ES-I3 (cell line): ENCODE data around the gene PPFIBP1.
"Not testable (repeated sequence)": the region's sequence is repeated elsewhere in the genome, so short reads cannot be mapped to it uniquely, and the experiment has no call there.

ENCODE experiments used
- H3K36me3 ChIP-seq: 2 replicates; pipeline ENCODE4 v1.6.1; 2013; ENCODE audit warnings: mild to moderate bottlenecking, low read length, control low read depth, moderate library complexity; ENCODE audit not compliant: insufficient read depth
- H3K4me1 ChIP-seq: 2 replicates; pipeline ENCODE4 v1.6.1; 2013; ENCODE audit warnings: mild to moderate bottlenecking, control low read depth, low read length; ENCODE audit not compliant: insufficient read depth
- H3K9ac ChIP-seq: 2 replicates; pipeline ENCODE4 v1.6.1; 2013; ENCODE audit warnings: low read depth, mild to moderate bottlenecking, low read length, moderate library complexity
- H3K9me3 ChIP-seq: 2 replicates; pipeline ENCODE4 v1.6.1; 2013; ENCODE audit warnings: mild to moderate bottlenecking, low read length, moderate library complexity; ENCODE audit not compliant: control insufficient read depth, insufficient read depth

The PPFIBP1 gene

DNA sequence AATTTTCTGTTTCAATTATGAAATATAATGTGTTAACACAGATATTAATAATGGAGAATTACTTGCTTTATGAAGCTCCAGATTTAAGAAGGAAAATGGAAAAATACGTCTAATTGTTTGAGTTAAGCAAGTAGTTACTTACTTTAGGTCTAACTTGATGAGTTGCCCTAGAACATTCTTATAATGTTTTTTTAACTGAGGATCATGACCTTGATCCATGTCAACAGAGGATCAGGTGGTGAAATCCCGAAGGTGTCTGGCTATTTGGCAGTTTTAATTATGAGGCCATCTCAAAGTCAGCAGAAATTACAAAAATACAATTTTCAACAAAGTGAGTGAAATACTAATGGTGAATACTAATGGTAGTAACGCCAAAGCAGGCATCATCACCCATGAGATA lies 115.3 kb downstream of the PPFIBP1 start:
- H3K9me3 ChIP-seq, result no peaks in the 10 kb centered on the region
- no peak overlapping the region for H3K9ac ChIP-seq
- no peaks in the 10 kb centered on the region for H3K4me1 ChIP-seq
- H3K36me3 ChIP-seq, result no peaks in the 10 kb centered on the region

DNA sequence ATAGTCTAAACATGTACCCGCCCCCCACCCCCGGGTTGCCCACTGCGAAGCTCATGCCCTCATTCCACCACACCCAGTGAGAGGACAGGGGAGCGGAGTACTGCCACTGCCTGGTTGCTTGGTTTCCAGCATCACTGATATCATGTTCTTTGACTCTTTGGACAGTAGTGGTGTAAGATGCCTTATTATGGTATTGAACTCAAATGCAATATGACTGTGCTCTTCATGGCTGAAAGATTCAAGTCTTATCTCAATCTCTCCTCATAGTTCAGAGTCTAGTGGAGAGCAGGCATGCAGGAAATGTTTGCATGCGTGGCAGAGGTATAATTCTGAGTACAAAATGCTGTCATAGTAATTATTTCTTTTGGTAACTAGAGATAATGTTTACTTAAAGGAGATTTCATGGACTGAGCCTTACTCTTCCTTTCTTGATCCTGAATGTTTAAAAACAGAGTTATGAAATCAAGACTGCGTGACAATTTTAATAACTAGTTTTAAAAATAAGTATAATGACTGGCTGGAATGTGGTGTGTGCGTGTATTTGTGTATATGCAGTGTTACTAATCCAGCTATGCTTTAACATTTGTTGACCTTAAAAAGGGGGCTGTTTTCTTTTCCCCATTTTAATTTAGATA lies 116.7 kb downstream of the PPFIBP1 start:
- H3K9me3 ChIP-seq, H3K4me1 ChIP-seq, H3K9ac ChIP-seq, H3K36me3 ChIP-seq: not testable (repeated sequence)

GRCh38 chr12:27642361-27642760 lies 118.4 kb downstream of the PPFIBP1 start:
- not testable (repeated sequence) for H3K4me1 ChIP-seq, H3K9ac ChIP-seq

GRCh38 chr12:27642892-27643291 lies 118.9 kb downstream of the PPFIBP1 start:
- not testable (repeated sequence) for H3K4me1 ChIP-seq, H3K9me3 ChIP-seq, H3K36me3 ChIP-seq, H3K9ac ChIP-seq

More at GRCh38 chr12:27642361-27642760, 118.4 kb downstream of the PPFIBP1 start:
- H3K9me3 ChIP-seq, H3K36me3 ChIP-seq: not testable (repeated sequence)

DNA sequence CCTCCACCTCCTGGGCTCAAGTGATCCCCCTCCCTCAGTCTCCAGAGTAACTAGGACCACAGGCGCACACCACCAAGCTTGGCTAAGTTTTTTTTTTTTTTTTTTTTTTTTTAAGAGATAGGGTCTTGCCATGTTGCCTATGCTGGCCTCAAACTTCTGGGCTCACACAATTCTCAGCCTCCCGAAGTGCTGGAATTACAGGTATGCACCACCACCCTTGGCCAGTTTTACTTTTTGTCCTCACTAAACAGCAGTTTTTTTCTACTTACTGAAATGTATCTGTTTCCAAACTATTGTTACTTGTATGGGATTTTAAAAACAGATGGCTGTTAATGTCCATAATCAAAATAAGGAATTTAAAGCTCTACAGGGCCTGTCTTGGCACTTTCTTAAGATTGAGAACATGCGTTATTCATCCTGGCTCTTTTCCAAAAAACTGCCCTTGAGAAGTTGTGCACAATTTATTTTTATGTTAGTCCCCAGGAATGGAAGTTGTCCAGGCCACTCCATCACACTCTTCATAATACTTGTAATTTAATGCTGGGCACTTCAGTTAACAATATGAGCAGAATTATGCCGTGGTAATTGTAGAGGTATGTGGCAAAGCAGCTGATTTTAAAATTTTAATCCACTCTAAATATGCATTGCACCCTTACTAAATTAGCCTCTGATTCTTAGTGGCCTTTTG lies 120.3 kb downstream of the PPFIBP1 start:
- no peaks in the 10 kb centered on the region for H3K4me1 ChIP-seq
- no peak overlapping the region for H3K9ac ChIP-seq
- no peaks in the 10 kb centered on the region for H3K9me3 ChIP-seq
- no peaks in the 10 kb centered on the region for H3K36me3 ChIP-seq

DNA sequence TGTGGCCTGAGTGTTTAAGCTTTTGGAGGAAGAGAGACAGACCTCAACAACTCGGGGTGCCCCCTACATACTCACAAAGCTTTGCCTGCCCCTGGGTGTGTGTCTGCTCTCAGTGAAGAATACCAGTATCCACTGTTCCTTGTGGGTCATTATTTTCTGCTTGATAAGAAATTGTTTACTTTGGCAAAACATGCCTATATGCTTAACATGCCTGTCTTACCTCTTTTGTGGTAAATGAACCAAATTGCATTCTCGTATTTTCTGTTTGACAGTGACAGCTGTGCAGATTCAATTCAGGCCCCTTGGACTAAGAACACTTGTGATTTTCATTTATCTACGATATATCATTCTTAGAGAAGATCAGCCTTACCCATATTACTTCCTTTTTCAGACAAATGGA lies 121.7 kb downstream of the PPFIBP1 start:
- Histone ChIP-seq H3K9ac (no peak overlapping the region), H3K9me3 (no peaks in the 10 kb centered on the region), H3K4me1 (no peaks in the 10 kb centered on the region), H3K36me3 (no peaks in the 10 kb centered on the region)

DNA sequence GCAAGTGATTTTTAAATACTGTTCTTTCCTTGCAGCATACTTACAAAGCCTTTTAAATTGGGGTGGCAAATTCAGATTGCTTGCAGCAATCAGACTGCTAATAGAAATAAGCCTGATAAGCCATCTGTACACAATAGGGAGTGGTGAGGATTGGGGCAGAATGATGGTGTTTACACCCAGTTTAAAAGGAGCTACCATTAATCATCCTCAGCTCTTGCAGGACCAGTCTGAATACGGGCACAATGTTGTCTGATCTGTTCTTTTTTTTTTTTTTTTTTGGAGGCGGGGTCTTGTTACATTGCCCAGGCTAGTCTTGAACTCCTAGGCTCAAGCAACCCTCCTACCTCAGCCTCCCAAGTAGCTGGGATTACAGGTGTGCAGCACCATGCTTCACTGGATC lies 122.1 kb downstream of the PPFIBP1 start:
- no peaks in the 10 kb centered on the region for H3K9me3 ChIP-seq
- H3K4me1 ChIP-seq, result no peaks in the 10 kb centered on the region
- no peak overlapping the region for H3K9ac ChIP-seq
- H3K36me3 ChIP-seq, result no peaks in the 10 kb centered on the region

DNA sequence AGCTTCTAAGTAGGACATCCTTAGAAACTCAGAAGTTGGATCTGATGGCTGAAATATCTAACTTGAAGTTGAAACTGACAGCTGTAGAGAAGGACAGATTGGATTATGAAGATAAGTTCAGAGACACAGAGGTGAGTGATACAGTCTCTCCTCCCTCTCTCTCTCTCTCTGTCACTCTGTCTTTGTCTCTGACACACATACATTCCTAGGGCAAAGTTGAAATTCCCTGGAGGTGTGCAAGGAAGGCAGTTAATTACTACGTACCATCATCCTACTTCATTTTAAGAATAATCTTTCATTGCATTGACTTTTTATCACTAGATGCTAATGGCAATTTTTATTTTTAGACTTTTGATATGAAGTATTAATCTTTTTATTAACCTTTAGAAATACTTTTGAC lies 126.0 kb downstream of the PPFIBP1 start:
- H3K36me3 ChIP-seq, result no peaks in the 10 kb centered on the region
- no peaks in the 10 kb centered on the region for H3K9me3 ChIP-seq
- no peak overlapping the region for H3K9ac ChIP-seq
- no peaks in the 10 kb centered on the region for H3K4me1 ChIP-seq

- Histone ChIP-seq H3K9ac (no peak overlapping the region), H3K9me3 (no peaks in the 10 kb centered on the region), H3K36me3 (no peaks in the 10 kb centered on the region), H3K4me1 (no peaks in the 10 kb centered on the region)
Observed at GRCh38 chr12:27651201-27651600, 127.2 kb downstream of the PPFIBP1 start.

- H3K36me3 ChIP-seq, result no peaks in the 10 kb centered on the region
- no peaks in the 10 kb centered on the region for H3K4me1 ChIP-seq
- no peak overlapping the region for H3K9ac ChIP-seq
- H3K9me3 ChIP-seq, result no peaks in the 10 kb centered on the region
Observed at GRCh38 chr12:27652174-27652763, 128.3 kb downstream of the PPFIBP1 start.

DNA sequence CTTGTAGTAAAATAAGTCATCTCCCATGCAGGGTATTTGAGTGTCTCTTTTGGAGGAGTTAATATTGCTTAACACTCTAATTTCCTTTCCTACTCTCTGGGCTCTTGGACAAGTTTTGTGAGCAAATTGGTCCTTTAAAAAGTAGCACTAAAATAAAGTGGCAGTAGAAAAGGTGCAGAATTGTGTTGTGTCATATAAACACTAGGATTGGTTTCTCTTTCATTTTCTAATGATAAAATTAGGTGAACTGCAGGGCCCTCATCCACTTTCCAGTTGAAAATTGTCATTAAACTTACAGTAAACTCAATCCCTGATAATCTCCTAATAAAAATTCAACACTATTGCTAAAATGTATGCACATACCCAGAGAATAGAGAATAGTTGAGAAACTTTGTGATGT lies 129.7 kb downstream of the PPFIBP1 start:
- Histone ChIP-seq H3K4me1 (no peaks in the 10 kb centered on the region), H3K9ac (no peak overlapping the region), H3K9me3 (no peaks in the 10 kb centered on the region), H3K36me3 (no peaks in the 10 kb centered on the region)

GRCh38 chr12:27655476-27655875 lies 131.5 kb downstream of the PPFIBP1 start:
- not testable (repeated sequence) for H3K36me3 ChIP-seq, H3K9me3 ChIP-seq, H3K9ac ChIP-seq, H3K4me1 ChIP-seq

DNA sequence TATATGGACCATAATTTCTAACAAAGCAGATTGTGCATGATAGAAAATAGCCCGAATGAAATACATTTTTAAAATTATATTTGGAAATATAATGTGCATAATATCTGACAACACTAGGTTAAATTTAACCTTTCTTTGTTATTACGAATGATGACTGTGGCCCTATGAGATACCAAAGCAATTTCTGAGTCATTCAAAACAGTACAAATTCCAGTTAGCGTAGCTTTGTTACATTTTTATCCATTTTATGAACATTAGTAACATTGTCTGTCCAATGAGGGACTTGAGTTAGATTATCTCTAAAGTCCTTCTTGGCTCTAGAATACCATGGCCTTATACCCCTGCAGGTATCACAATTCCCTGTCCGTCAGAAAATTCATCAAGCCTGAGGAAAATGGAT lies 133.3 kb downstream of the PPFIBP1 start:
- H3K9me3 ChIP-seq, result no peaks in the 10 kb centered on the region
- H3K36me3 ChIP-seq, result no peaks in the 10 kb centered on the region
- no peaks in the 10 kb centered on the region for H3K4me1 ChIP-seq
- H3K9ac ChIP-seq, result no peak overlapping the region

DNA sequence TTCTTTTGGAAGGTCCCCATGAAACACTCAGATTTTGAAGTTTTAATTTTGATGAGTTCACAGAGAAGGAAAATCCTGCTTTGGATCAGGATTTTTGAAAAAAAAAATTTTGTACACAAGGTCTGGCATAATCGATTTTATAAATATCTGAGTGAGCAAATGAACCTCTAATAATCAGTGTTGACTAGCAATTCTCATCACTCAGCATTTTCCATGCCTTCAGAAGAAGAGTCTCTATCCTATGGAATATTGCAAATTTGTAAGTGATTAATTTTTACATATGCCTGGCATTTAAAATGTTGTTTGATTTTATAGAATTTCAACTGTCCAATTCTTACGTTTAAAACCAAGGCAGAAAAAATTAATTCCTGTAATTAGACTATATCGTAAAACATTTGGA lies 141.7 kb downstream of the PPFIBP1 start:
- H3K36me3 ChIP-seq, result no peaks in the 10 kb centered on the region
- H3K4me1 ChIP-seq, result no peaks in the 10 kb centered on the region
- no peaks in the 10 kb centered on the region for H3K9me3 ChIP-seq
- H3K9ac ChIP-seq, result no peak overlapping the region

DNA sequence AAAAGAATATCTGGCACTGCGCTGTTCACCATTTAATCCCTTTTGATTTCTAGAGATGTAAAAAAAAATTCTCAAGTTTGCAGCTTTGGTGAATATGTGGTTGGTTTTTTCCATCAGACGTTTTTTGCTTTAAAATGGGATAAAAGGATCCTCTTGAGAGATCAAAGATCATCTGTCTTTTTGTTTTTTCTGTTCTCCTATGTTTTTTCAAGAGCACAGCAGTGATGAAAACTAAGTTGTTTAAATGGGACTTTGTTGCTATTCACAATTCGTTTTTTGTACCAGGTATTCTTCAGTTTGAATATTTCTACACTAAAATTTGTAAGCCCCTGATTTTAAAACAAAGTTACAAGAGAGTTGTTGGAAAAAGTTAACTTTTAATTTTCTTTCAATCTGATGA lies 142.5 kb downstream of the PPFIBP1 start:
- Histone ChIP-seq H3K9ac (no peak overlapping the region), H3K36me3 (no peaks in the 10 kb centered on the region), H3K9me3 (no peaks in the 10 kb centered on the region), H3K4me1 (no peaks in the 10 kb centered on the region)
